ENCODE measurements around the gene EFEMP2.

The EFEMP2 gene

GRCh38 chr11:65872586-65873317, at the start of gene EFEMP2:
Gene EFEMP2 (minus strand): TSS chr11:65872800. CDS start chr11:65872354, 446 bp downstream.
- DNase-seq: no peak

- DNase-seq: no peak
These were observed 49.3 kb upstream of the EFEMP2 start for GRCh38 chr11:65921876-65922275.

DNA sequence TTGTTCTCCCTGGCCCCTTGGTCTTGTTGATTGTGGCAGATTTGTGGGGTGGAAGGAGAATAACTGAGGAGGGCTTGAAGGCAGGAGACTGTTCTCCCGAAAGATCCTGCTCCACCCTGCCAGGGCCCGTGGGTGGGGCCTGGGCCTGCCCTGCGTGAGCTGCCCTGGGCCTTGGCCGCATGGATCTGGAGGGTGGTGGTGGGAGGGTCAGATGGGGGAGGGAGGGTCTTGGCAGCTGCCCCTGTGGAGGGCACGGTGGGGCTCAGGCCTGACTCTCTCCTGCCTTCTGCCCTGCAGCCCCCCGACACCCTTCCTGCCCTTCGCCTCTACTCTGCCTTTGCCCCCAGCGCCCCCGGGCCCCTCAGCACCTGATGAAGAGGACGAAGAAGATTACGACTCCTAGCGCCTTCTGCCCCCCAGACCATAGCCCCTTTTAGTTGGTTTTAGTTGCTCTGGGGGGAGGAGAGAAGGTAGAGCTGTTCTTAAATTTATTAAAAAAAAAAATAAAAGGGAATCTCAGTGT, 48.5 kb upstream of the EFEMP2 start:
- DNase-seq: no peak

DNA sequence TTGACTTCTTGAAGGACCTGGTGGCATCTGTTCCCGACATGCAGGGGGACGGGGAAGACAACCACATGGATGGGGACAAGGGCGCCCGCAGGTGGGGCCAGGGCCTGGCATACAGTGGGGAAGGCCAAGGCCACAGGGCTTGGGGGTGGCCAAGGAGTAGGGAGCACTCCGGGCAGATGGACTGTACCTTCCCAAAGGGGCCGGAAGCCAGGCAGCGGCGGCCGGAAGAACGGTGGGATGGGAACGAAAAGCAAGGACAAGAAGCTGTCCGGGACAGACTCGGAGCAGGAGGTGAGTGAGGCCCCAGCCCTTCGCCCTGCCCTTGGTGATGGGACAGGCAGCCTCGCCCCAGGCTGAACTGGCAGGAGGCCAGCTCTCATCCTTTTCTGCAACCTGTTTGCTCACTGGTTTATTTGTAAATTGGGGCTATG, 47.8 kb upstream of the EFEMP2 start:
- no peak for DNase-seq

DNA sequence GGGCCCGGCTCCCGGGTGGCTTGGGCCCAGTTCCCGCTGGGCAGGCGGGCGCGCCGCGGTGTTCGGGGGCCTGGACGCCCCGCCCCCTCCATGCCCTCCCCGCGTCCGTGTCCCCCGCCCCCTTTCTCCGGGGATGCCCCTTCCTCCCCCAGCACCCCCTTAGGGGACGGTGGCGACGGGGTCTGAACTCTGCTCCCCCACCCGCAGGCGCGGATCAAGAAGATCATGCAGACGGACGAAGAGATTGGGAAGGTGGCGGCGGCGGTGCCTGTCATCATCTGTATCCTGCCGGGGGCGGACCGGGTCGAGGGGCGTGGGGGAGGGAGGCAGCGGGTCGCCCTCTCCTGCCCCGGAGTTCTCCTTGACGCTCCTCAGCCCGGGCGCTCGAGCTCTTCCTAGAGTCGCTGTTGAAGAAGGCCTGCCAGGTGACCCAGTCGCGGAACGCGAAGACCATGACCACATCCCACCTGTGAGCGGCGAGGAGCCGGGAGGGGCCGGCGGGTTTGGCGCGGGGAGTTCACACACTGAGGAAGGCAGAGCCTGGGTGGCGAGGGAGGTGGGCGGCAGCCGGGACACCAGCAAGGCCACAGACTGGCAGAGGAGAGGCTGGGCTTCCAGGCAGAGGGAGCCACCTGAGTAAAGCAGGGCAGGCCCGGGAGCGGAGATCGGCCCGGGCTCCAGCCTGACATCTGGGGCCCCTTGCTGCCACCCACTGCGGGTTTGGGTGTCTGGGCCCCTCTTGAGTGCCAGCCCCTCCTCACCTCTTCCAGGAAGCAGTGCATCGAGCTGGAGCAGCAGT, 47.2 kb upstream of the EFEMP2 start:
- no peak for DNase-seq

DNA sequence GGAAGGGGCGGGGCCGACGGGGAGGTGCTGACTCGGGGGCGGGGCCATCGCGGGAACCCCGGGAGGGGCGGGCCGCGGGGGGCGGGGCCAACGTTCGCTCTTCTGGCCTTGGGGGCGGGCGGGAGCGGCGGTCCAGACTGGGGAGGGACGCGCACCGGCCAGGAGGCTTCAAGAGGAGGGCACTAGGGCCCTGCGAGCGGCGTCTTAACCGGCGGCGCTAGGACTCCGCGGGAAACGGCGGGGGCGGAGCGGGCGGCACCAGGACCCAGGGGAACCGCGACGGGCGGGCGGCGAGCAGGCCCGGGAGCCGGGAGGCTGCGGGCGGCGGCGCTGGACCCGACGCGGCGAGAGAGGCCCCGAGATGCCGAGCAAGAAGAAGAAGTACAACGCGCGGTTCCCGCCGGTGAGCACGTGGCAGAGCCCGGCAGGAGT, 46.6 kb upstream of the EFEMP2 start, which contains the start of gene DRAP1:
Gene DRAP1, plus strand, starts transcription at position 286 of the 432 bp plus-strand sequence. Its CDS starts 76 bp downstream, at position 362.
- DNase-seq: peak; percentile 97

GRCh38 chr11:65918211-65919140, 45.9 kb upstream of the EFEMP2 start, which contains the start of gene C11orf68:
Gene C11orf68 (minus strand): TSS chr11:65919062. CDS start chr11:65919031, 31 bp downstream.
- DNase-seq: no peak

DNA sequence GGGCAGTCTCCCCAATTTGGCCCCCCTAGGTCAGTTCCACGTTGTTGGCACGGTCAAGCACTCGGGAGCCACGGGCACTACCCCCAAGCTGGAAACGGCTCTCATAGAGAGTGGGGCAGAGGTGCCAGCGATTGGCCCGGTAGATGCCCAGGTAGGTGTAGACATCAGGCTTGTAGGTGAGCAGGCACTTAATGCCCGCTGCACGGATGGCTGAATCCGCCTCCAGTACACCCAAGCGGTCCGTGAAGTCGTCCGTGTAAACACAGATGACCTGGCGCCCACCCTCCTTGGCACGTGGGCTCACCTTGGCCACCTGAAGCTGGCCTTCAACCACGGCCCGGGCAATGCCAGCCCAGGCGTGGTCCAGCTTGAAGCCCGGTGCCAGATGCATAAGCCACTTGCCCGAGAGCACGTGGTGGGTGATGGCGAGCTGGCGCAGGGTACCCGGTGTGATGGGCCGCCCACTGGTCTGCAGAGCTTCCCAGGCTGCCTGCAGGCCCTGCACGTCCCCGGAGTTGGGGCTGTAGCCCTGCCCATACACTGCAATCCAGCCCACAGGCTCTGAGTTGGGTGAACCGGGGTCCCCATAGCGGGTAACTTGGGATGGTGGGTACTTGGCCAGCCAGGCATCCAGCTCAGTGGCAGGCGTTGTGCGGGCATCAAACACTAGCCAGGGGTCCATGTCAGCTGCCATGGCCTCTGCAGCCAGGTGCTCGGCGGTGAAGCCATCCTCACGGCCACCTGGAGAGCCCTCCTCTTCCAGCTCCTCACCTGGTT, 45.0 kb upstream of the EFEMP2 start:
- DNase-seq: no peak

DNA sequence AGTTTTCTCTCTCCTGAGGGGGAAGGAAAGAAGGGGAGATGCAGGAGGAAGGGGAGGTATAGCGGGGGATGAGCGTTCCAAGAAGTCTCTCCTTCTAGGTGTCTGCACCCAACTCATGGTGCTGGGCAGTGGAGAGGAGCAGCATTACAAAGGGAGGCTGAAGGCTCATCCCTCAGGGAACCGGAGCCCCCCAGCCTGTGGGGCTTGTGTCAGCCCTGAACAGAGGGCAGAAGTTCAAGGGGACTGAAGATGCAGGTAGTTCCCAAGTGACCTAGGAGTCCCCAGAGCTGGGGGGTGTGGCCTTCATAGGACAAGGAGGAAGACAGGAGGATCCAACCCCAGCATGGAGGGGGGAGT, 44.5 kb upstream of the EFEMP2 start:
- no peak for DNase-seq

DNA sequence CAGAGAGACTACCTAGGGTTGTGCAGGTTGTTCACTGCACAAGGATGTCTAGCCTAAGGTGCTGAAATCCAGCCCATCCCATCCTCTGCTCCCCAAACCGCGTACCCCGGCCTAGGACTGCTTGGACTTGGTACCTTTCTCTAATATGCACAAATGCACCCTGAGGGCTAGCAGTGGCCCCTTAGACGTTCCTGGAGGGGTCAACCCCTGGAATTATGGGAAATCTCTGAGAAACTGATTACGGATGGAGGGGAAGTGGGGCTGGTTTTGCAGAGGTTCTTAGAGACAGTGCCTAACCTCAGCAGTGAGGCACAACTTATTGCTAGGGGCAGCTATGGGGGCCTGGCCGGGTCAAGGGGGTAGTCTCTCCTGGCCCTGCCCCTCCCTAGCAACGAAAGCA, 43.8 kb upstream of the EFEMP2 start:
- DNase-seq: no peak

DNA sequence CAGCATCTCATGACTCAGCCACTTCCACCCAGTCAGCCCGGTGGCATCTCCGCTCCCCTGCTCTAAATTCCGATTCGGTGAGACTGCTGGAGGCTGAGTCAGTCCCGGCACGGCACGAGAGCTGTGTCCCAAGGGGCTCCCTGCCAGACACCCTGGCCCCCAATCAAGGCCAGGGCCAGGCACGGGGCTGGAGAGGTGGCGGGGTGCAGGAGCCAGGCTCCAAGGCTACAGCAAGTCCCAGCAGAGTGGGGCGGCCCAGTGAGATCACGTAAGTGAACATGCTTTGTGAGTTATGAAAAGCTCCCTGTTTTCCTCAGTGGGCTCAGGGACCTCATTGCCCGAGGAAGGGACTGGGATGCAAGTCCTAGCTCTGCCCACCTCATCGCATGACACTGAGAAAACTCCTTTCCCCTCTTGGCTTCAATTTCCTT, 43.2 kb upstream of the EFEMP2 start:
- no peak for DNase-seq

GRCh38 chr11:65915101-65915820, 42.7 kb upstream of the EFEMP2 start:
- DNase-seq: peak; percentile 39

- no peak for DNase-seq
These were observed 40.2 kb upstream of the EFEMP2 start for GRCh38 chr11:65912845-65913244.

GRCh38 chr11:65911682-65912568, 39.3 kb upstream of the EFEMP2 start:
- DNase-seq: no peak

DNA sequence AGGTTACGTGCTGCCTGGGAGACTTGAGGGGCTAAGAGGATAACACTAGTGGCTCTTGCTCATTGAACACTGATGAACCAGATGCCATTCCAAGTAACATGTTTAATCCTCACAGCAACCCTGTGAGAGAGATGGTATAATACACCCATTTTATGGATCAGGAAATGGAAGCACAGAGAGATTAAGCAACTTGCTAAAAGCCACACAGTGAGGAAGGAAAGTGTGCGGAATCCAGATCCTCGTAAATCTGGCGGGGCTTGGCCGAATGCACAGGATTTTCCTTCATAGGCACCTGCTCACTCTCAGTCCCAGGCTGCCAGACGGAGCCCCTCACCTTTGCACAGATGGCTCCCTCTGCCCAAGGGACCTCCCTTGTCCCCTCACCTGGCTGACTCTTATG, 35.3 kb upstream of the EFEMP2 start:
- peak; percentile 50 for DNase-seq

DNA sequence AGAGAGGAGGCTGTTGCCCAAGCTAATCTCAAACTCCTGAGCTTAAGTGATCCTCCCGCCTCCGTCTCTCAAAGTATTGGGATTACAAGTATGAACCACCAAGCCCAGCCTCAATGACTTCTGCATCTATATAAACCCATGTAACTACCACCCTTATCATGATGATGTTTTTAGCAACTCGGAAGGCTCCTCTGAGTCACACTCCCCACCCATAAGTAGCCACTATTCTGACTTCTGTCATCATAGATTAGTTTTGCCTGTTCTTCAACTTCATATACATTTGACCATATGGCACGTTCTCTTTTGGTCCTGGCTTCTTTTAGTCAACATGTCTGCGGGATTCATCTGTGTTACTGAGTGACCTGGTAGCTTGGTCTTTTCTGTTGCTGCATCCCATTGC, 34.0 kb upstream of the EFEMP2 start:
- no peak for DNase-seq

GRCh38 chr11:65903715-65904114, 31.1 kb upstream of the EFEMP2 start:
- DNase-seq: no peak

GRCh38 chr11:65903068-65903481, 30.5 kb upstream of the EFEMP2 start:
- DNase-seq: no peak

GRCh38 chr11:65900899-65901180, 28.2 kb upstream of the EFEMP2 start:
- no peak for DNase-seq
